NCI-H524 treated with DMSO at 0.1 percent for 48 hours (cell line): ENCODE results near the gene NLRP2B.
"Not testable (repeated sequence)": the region's sequence is repeated elsewhere in the genome, so short reads cannot be mapped to it uniquely, and the experiment has no call there.

Experiments
- DNase-seq: peaks from one replicate; lab custom pipeline; 2025; lab: John Stamatoyannopoulos, UW

NLRP2B gene

DNA sequence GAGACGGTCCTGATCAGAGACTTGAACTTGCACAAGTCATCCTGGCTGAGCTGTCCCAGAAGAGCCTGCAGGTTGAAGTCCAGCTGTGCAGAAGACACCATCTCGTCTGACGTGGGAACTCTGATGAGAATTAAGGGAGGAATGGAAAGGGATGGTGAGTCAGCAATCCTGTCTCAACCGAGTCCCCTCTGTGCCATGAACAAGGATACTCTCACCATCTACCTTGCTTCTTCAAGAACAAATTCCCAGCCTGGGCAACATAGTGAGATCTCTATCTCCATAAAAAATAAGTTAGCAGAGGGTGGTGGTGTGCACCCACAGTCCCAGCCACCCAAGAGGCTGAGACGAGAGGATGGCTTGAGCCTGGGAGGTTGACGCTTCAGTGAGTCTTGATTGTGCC is at the start of gene NLRP2B:
NLRP2B (minus strand) TSS at position 101 of the 400 bp plus-strand sequence.
- DNase-seq: no peak

DNA sequence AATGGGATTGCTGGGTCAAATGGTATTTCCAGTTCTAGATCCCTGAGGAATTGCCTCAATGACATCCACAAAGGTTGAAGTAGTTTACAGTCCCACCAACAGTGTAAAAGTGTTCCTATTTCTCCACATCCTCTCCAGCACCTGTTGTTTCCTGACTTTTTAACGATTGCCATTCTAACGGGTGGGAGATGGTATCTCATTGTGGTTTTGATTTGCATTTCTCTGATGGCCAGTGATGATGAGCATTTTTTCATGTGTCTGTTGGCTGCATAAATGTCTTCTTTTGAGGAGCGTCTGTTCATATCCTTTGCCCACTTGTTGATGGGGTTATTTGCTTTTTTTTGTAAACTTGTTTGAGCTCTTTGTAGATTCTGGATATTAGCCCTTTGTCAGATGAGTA is 45.9 kb upstream of the NLRP2B start:
- DNase-seq: not testable (repeated sequence)

DNA sequence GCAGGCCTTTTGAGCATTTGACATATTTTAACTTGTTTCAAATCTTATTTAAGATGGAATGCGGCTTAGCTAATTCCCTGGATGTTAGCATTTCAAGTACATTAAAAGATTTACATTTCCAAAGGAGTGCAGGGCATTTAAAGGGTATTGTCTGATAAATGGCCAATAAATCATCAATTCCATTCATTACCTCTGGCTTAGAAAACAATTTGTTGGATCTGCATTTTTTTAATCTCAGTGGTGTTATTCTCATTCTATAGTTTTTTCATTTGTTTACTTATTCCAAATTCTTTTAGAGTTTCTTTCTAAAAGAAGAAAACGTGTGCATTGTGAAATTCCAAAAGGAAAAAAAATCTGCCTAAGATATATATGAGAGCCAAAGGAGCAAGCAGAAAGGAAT is 1.3 kb upstream of the NLRP2B start:
- no peak for DNase-seq

DNA sequence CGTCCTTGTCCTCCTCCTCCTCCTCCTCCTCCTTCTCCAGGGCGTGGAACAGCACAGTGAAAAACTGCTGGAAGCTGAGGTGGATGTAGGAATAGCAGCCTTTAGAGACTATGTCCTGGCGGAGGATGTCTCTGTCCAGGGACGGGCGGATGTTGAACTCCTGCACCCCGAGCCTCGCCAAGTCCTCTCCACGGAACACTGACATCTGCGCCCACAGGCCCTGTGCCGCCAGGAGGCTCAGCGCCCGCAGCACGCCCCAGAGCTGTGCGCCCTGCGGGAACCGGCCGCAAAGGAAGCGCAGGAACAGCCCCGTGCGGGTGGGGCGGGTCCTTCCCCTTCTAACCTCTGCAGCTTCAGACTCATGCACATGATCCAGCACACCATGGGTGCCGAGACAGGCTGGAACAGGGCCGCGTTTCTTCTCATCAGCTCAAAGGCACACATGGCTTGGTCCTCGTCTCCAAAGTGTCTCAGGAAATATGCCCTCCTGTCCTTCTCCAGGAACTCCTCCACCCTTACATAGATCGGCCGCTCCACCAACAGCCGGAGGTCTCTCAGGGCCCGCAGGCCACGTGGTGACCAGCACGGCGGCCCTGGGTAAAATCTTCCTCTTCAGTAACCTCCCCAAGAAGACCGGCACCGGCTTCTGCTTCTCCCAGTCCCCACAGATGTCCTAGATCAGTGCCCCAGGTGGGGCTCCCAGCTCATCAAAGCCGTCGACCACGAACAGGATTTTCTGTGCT is 1.2 kb downstream of the NLRP2B start:
- no peak for DNase-seq

DNA sequence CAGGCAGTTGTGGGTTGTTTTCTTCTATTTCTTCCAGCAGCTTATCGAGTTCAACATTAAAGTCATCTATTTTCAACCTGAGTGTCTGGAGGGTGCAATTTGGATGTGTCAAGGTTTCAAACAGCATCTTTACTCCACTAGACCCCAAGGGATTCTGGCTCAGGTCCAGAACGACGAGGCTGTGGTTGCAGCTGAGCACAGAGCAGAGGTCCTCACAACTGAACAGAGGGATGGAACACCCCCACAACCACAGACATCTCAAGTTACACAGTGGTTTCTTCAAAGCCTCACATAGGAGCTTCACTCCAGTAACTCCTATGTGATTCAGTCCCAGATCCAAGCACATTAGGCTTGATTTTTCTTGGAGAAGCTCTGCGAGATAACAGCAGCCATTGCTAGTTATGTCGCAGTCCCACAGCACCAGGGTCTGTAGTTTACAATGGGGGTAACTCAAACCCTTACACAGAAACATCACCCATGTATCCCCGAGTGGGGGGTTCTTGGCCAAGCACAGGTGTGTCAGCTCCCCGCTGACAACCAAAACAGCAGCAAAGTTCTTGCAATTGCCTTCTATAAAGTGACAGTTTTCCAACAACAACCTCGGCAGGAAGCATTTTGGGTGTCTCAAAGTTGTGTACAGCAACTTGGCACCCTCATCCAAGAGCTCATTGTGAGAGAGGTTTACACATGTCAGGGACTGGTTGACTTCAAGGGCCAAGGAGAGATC is 2.8 kb downstream of the NLRP2B start:
- DNase-seq: no peak

DNA sequence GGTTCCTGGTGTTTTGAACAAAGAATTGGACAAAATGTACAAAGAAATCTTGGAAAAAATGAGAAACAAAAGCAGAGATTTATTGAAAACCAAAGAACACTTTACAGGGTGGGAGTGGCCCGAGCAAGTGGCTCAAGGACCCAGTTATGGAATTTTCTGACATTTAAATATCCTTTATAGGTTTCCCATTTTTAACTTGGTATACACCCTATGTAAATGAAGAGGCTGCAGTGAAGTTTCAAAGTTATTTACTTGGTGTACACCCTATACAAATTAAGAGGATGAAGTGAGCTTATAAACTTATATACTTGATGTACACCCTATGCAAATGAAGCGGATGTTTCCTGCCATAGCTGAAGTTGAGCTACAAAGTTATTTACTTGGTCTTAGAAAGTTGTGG is 4.7 kb downstream of the NLRP2B start:
- DNase-seq: no peak

DNA sequence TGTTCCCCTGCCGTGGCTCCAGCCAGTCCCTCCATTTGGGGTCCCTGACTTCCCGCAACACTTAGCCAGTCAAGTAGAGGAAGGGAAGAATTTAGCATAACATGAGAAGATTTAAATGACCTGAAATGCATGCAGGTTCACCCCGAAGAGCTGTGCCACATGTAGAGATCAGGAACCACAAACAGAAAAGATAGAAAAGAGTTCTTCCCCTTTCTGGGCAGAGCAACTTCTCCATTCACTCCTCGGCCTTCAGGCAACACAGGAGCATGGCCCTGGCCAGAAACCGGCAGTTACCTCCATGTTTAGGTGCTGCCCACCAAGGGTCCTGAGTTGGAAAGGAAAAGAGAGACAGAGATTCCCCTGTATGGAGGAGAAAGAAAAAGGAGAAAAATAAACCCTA is 5.2 kb downstream of the NLRP2B start:
- no peak for DNase-seq

DNA sequence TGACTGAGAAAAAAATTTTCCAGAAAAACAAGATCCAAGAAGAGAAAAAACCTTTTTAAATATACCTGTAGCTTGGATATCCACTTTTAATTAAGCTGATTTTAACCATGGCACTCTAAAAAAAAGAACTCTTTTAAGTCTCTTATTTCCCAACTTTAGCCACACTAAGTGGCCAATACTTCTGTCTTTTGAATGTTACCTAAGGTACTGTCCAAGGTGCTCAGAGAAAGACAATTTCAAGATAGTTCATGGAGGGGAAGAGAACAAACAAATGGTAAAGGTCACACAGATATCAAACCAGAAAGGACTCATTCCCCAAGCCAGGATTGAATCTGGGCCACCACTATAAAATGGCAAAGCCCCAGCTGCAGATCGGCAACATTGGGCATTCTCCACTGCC is 10.1 kb downstream of the NLRP2B start:
- no peak for DNase-seq

DNA sequence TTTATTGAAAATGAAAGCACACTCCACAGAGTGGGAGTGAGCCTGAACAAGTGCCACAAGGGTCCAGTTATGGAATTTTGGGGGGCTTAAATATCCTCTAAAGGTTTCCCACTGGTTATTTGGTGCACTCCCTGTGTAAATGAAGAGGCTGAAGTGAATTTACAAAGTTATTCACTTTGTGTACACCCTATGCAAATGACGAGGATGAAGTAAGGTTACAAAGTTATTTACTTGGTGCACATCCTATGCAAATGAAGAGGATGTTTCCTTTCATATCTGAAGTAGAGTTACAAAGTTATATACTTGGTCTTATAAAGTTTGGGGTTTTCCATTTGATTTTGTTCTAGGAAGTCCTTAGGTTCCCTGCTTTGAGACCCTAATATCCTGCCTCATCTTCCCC is 13.1 kb downstream of the NLRP2B start:
- DNase-seq: no peak

DNA sequence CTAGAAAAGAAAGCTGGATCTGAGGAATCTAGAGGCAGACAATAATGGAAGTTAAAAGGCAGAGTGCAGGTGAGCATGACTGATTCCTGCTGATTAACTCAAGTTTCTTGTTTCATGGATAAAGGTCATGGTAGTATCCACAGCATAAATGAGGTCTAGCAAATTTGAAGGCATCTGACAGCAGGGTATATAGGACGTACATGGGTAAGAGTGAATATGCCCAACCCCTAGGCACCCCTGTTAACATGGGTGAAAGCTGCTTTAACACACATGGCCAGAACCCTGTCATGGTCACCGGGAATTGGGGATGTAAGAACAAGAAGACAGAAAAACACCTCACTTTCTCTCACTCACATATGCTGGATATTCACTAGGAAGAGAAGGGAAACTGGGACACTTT is 25.0 kb downstream of the NLRP2B start:
- DNase-seq: no peak

DNA sequence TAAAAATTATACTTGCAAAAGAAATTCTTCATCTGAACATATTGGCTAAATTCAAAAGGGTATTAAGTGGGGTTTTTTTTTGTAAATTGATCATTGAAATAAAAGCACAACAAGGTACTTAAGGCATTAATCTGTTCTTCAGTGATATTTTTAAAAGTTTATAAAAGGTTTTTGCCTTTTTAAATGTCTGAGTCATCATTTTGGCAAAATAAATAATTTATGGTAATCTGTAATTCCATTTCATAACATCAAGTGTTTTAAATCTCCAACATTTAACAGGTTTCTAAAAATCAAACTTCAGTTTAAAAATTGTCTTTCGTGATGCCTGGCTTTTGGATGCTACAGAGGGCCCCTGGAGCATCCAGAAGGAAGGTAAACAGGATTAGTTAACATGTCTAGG is 27.4 kb downstream of the NLRP2B start:
- DNase-seq: no peak

DNA sequence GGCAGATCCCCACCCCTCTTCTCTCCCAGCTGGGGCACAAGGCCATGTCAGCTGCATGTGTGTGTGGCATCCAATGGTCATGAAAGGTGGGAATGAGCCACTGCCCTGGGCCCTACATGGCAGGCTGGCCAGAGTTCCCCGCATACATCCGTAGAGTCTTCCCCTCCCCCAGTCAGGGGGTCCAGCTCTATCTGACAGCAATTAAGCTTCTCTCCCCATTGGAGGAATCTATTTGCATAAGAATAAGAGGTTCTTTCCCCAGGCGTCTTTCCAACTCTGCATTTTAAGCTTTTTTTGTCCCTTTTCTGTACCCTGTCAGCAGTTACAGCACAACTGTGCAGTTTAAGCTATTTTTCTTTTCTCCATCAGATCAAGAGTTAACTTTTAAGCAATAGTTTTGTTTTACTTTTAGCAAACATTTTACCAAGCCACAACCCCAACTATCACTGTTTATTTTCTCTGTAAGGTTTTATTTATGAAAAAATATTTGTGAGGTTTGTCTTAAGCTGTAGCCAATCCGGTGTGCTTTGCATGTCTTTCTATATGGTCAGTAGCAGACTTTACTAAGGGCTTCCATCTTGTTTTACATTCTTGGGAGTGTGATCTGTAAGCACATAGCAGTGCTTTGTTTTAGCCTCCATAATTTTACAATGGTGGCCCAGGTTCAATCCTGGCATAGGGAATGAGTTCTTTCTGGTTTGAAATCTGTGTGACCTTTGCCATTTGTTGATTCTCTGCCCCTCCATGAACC is 28.7 kb downstream of the NLRP2B start:
- no peak for DNase-seq

DNA sequence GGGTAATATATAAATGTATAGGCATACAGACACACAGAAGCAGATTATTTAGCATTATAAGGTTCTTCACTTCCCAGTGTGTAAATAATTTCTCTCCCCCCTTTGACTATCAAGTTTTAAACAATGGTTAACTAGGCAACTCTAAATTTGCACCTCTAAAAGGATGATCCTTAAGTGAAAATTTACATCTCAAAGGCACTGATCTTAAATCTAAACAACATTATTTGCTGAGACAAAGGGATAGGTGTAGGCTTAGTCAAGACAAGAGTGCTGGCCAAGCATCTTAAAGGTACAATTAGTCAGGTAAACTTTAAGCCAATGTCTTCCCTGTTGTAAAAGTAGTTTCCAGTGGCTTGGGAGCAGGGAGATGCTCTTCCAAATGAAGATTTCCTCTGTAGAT is 33.0 kb downstream of the NLRP2B start:
- no peak for DNase-seq

DNA sequence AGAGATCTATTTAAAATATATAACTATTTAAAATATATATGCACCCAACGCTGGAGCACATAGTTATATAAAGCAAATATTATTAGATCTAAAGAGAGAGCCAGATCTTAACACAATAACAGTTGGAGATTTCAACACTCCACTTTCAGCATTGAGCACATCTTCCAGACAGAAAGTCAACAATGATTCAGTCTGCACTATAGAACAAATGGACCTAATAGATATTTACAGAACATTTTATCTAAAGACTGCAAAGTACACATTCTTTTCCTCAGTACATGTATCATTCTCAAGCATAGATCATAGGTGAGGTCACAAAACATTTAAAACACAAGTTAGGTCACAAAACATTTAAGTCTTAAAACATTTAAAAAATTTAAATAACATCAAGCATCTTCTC is 36.4 kb downstream of the NLRP2B start:
- no peak for DNase-seq

DNA sequence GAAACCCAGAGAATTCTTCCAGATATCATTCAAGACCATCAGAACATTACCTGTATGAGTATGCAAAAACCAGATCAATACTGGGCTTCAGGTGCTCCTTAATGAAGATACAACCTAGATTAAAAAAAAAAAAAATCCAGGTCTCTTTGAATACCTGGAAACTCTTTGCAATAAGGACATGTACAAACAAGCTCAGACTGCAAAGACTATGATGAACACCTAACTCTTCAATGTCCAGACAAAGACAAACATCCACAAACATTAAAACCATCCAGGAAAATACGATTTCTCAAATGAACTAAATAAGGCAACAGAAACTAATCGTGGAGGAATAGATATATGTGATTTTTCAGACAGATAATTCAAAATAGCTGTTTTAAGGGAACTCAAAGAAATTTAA is 38.7 kb downstream of the NLRP2B start:
- no peak for DNase-seq

DNA sequence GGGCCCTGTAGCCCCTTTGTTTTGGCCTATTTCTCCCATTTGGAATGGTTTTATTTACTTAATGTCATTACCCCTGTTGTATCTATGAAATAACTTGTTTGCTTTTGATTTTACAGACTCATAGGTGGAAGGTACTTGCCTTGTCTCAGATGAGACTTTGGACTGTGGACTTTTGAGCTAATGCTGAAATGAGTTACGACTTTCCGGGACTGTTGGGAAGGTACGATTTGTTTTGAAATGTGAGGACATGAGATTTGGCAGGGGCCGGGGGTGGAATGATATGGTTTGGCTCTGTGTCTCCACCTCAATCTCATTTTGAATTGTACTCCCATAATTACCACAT is 39.4 kb downstream of the NLRP2B start:
- no peak for DNase-seq

DNA sequence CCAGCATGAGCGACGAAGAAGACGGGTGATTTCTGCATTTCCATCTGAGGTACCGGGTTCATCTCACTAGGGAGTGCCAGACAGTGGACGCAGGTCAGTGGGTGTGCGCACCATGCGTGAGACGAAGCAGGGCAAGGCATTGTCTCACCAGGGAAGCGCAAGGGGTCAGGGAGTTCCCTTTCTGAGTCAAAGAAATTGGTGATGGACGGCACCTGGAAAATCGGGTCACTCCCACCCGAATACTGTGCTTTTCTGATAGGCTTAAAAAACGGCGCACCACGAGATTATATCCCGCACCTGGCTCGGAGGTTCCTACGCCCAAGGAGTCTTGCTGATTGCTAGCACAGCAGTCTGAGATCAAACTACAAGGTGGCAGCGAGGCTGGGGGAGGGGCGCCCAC is 50.6 kb downstream of the NLRP2B start:
- DNase-seq: not testable (repeated sequence)
